HG02884 (cell line): ENCODE data around the gene RNF208.

Experiments used
- ATAC-seq: cut with Tn5 transposase; IDR thresholded peaks from one replicate; pipeline ENCODE4 v1.9.1; 2021; ENCODE audit warnings: mild to moderate bottlenecking, moderate library complexity; ENCODE audit not compliant: unreplicated experiment

Gene RNF208

GRCh38 chr9:137228506-137228967, 6.5 kb upstream of the RNF208 start:
- ATAC-seq: no peak

- ATAC-seq: no peak
Observed at GRCh38 chr9:137227853-137228505, 5.9 kb upstream of the RNF208 start.

GRCh38 chr9:137227054-137227852, 5.2 kb upstream of the RNF208 start, which contains the start of gene RNF224:
RNF224 (plus strand) TSS chr9:137227502; CDS start chr9:137228336, 834 bp downstream.
- ATAC-seq: no peak

GRCh38 chr9:137226338-137227053, 4.5 kb upstream of the RNF208 start:
- no peak for ATAC-seq

GRCh38 chr9:137225699-137226331, 3.8 kb upstream of the RNF208 start:
- ATAC-seq: no peak

- ATAC-seq: no peak
Observed at GRCh38 chr9:137224830-137225694, 3.0 kb upstream of the RNF208 start, which contains the start of gene CYSRT1. CYSRT1 (plus strand) TSS chr9:137225174; CDS start chr9:137225622, 448 bp downstream.

- peak; percentile 70 for ATAC-seq
Observed at GRCh38 chr9:137223078-137223970, 1.3 kb upstream of the RNF208 start.

GRCh38 chr9:137221506-137222111, 431 bp downstream of the RNF208 start:
- no peak for ATAC-seq

- no peak for ATAC-seq
Observed at GRCh38 chr9:137221095-137221505, 940 bp downstream of the RNF208 start.

- ATAC-seq: no peak
Observed at GRCh38 chr9:137220317-137221094, 1.5 kb downstream of the RNF208 start.

- ATAC-seq: no peak
Observed at GRCh38 chr9:137219757-137220316, 2.2 kb downstream of the RNF208 start.

GRCh38 chr9:137218754-137219271, 3.2 kb downstream of the RNF208 start:
- ATAC-seq: no peak

GRCh38 chr9:137218212-137218753, 3.8 kb downstream of the RNF208 start:
- no peak for ATAC-seq

- no peak for ATAC-seq
Observed at GRCh38 chr9:137217276-137218211, 4.5 kb downstream of the RNF208 start.

GRCh38 chr9:137216188-137216965, 5.7 kb downstream of the RNF208 start:
- ATAC-seq: no peak
